BE2C (cell line): ENCODE data around the gene COL4A2.

ENCODE experiments used
- DNase-seq: peaks from one replicate; pipeline ENCODE4 v3.0.0-alpha.2; 2020
- H3K27me3 ChIP-seq: fragments of 250-450 bp; sonication (Bioruptor Pico); 2 replicates; pipeline ENCODE4 v1.5.1; 2020; ENCODE audit warnings: mild to moderate bottlenecking
- H3K36me3 ChIP-seq: fragments of 250-450 bp; sonication (Bioruptor Pico); 2 replicates; pipeline ENCODE4 v1.5.1; 2020; ENCODE audit warnings: mild to moderate bottlenecking
- H3K4me1 ChIP-seq: fragments of 250-450 bp; sonication (Bioruptor Pico); 2 replicates; pipeline ENCODE4 v1.5.1; 2020
- H3K4me3 ChIP-seq: 2 replicates; pipeline ENCODE4 v1.5.1; 2011; ENCODE audit warnings: low read depth, low read length
- H3K9me3 ChIP-seq: fragments of 250-450 bp; sonication (Bioruptor Pico); 2 replicates; pipeline ENCODE4 v1.5.1; 2020
- TF ChIP-seq, protein P1 (sequence below): IDR thresholded peaks from 2 replicates; pipeline ENCODE4 v1.5.1; 2012; ENCODE audit warnings: mild to moderate bottlenecking, low read depth, low read length

Gene COL4A2

DNA sequence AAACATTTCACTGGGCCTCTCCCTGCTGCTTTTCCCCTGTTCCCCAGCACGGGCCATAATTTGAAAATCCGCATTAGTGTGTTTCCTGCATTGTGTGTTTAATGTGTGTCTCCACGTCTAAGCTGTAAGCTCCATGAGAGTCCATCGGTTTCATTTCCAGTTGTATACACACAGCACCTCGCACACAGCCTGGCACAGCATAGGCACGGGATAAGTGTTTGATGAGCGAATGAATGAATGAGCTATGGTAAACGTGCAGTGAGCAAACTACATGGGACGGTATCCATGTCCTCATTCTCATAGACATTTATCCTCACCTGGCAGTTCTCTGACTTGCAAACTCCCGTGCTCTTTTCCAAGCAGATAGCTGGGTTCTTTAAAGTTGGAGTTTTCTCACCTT is 148.4 kb downstream of the COL4A2 start:
- Histone ChIP-seq H3K9me3 (no peaks in the 10 kb centered on the region), H3K4me3 (no peak overlapping the region), H3K36me3 (no peaks in the 10 kb centered on the region), H3K27me3 (no peaks in the 10 kb centered on the region), H3K4me1 (no peaks in the 10 kb centered on the region)
- TF ChIP-seq, protein P1, sequence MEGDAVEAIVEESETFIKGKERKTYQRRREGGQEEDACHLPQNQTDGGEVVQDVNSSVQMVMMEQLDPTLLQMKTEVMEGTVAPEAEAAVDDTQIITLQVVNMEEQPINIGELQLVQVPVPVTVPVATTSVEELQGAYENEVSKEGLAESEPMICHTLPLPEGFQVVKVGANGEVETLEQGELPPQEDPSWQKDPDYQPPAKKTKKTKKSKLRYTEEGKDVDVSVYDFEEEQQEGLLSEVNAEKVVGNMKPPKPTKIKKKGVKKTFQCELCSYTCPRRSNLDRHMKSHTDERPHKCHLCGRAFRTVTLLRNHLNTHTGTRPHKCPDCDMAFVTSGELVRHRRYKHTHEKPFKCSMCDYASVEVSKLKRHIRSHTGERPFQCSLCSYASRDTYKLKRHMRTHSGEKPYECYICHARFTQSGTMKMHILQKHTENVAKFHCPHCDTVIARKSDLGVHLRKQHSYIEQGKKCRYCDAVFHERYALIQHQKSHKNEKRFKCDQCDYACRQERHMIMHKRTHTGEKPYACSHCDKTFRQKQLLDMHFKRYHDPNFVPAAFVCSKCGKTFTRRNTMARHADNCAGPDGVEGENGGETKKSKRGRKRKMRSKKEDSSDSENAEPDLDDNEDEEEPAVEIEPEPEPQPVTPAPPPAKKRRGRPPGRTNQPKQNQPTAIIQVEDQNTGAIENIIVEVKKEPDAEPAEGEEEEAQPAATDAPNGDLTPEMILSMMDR = no peak
- DNase-seq = no peak

DNA sequence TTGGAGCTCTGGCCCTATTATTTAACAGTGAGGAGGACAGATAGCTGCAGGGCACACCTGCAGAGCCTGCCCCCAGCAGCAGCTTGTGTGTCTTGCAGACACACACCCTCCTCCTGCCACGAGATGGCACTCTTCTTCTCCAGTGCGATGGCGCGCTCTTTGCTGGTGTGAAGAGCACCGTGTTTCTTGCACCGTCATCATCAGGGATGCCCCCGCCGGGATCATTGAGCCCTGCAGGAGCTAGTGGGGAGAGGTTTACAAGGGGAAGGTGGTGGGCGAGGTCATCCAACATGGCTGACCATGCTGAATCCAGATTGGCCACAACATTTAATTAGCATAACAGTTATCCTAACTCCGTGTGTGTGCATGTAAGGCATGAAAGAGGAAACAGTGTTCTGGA is 148.9 kb downstream of the COL4A2 start:
- no peaks in the 10 kb centered on the region for H3K4me1 ChIP-seq
- DNase-seq = peak; percentile 85
- H3K36me3 ChIP-seq = no peaks in the 10 kb centered on the region
- peak overlapping the region; percentile 35 for H3K4me3 ChIP-seq
- TF ChIP-seq, protein P1 = peak; percentile 91
- no peaks in the 10 kb centered on the region for H3K9me3 ChIP-seq
- no peaks in the 10 kb centered on the region for H3K27me3 ChIP-seq

DNA sequence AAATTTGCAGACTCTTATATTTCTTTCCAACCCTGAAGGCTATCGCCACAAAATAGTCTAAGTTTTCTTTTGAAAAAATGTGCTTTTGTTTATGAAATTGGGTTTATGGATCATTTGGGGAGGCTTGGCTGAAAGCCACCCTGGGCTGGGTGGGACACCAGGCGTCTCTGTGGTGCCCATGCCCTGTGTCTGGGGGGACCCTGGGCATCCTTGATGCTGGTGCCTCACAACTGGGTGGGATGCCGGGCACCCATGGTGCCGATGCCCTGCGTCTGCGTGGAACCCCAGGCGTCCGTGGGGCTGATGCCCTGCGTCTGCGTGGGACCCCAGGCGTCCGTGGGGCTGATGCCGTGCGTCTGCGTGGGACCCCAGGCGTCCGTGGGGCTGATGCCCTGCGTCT is 149.5 kb downstream of the COL4A2 start:
- TF ChIP-seq, protein P1 = no peak
- no peak overlapping the region for H3K4me3 ChIP-seq
- H3K9me3 ChIP-seq = no peaks in the 10 kb centered on the region
- no peaks in the 10 kb centered on the region for H3K27me3 ChIP-seq
- no peak for DNase-seq
- H3K36me3 ChIP-seq = no peaks in the 10 kb centered on the region
- H3K4me1 ChIP-seq = no peaks in the 10 kb centered on the region

DNA sequence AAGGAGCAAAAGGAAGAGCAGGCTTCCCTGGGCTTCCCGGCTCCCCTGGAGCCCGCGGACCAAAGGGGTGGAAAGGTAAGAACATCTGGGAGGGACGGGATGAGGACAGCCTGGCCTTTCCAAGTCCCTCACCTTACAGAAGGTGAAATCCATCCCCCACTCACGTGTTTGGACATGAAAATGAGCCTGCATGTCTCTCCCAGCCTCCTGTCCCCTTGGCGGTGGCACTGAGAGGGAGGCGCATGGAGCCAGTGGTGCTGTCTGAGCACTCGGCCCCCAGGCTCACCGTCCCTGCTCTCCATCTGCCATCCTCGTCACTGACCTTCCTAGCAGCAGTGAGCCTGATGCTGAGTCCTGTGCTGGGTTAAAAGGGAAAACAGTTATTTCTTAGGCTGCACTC is 150.3 kb downstream of the COL4A2 start:
- H3K9me3 ChIP-seq = no peaks in the 10 kb centered on the region
- no peaks in the 10 kb centered on the region for H3K36me3 ChIP-seq
- no peak for DNase-seq

DNA sequence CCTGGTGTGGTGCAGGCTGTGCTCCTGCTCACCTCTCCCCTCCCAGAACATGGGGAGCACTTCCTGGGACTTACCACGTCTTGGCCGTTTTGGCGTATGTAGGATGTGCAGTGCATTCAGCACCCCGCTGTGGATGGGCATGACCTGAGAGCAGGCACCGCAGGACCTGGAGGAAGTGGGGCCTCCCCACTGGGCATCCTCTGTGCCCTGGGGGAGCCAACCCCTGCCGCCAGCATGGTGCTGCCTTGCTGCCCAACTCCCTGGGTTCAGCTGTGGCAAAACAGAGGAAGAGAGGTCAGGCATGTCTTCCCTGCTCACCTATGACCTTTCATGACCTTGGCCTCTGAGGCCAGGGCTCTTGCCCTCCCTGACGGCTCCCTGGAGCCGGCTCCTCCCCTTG is 150.9 kb downstream of the COL4A2 start:
- Histone ChIP-seq H3K4me3 (no peak overlapping the region), H3K27me3 (no peaks in the 10 kb centered on the region), H3K4me1 (no peaks in the 10 kb centered on the region), H3K36me3 (no peaks in the 10 kb centered on the region), H3K9me3 (no peaks in the 10 kb centered on the region)
- DNase-seq = no peak
- TF ChIP-seq, protein P1 = no peak

More for the DNA sequence above, 150.3 kb downstream of the COL4A2 start:
- Histone ChIP-seq H3K27me3 (no peaks in the 10 kb centered on the region), H3K4me1 (no peaks in the 10 kb centered on the region), H3K4me3 (no peak overlapping the region)
- TF ChIP-seq, protein P1 = no peak

DNA sequence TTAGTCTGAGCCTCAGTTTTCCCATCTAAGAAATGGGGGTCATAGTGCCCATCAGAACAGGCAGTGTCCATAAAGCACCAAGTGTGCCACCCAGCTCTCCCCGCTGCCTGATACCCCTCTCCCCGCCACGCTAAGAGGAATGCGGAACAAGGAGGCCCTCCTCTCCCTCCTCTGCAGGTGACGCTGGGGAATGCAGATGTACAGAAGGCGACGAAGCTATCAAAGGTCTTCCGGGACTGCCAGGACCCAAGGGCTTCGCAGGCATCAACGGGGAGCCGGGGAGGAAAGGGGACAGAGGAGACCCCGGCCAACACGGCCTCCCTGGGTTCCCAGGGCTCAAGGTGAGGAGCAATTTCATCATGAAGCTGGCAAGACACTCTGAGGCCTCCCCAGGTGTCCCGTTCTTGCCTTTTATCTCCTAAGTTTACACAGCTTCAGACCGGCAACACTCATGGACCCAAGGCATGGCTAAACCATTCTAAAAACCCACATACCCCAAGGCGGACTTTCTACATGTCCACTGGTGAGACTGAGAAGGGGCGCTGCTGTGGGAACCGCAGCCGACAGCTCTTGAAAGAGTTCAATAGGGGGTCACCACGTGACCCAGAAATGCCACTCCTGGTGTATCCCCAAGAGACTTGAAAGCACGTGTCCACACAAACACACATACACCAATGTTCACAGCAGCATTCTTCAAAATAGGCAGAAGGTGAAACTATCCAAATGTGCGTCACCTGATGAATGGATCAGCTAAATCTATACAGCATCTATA is 151.7 kb downstream of the COL4A2 start:
- no peaks in the 10 kb centered on the region for H3K4me1 ChIP-seq
- no peak for DNase-seq
- H3K36me3 ChIP-seq = no peaks in the 10 kb centered on the region
- no peaks in the 10 kb centered on the region for H3K9me3 ChIP-seq
- H3K27me3 ChIP-seq = no peaks in the 10 kb centered on the region
- TF ChIP-seq, protein P1 = no peak
- H3K4me3 ChIP-seq = no peak overlapping the region
